Activated CD4-positive, alpha-beta memory T cell treated with anti-CD3 and anti-CD28 coated beads for 36 hours (primary cell): ENCODE measurements around the gene SLC26A8. TPM values are rescaled to one million over a fixed set of nuclear protein-coding genes. Genes with fewer than 3 reads are reported as not detected.
A peak's percentile ranks its signal among the peaks of the same experiment; 100 is the strongest.
"Not testable (repeated sequence)": the region's sequence is repeated elsewhere in the genome, so short reads cannot be mapped to it uniquely, and the experiment has no call there.

Experiments
- CTCF ChIA-PET: fragments of 350-600 bp; sonication (Branson Sonifier 250); formaldehyde crosslinking; loops from one replicate; lab custom pipeline; 2021; ENCODE audit warnings: antibody characterized with exemption, inconsistent platforms; lab: Charles Lee
- POLR2A ChIA-PET: fragments of 350-600 bp; sonication (Branson Sonifier 250); formaldehyde crosslinking; loops from one replicate; lab custom pipeline; 2021; ENCODE audit warnings: antibody characterized with exemption; lab: Charles Lee
- DNase-seq: peaks from one replicate; pipeline ENCODE4 v3.0.0-alpha.2; 2020
- H3K27ac Mint-ChIP-seq: one replicate; pipeline ENCODE4 v1.8.0; 2021; ENCODE audit warnings: mixed read lengths
- H3K27me3 Mint-ChIP-seq: one replicate; pipeline ENCODE4 v1.8.0; 2021; ENCODE audit warnings: mixed read lengths
- H3K36me3 Mint-ChIP-seq: one replicate; pipeline ENCODE4 v1.8.0; 2021; ENCODE audit warnings: mixed read lengths
- H3K4me1 Mint-ChIP-seq: one replicate; pipeline ENCODE4 v1.8.0; 2021; ENCODE audit warnings: low read depth, mixed read lengths
- H3K4me3 Mint-ChIP-seq: one replicate; pipeline ENCODE4 v1.8.0; 2021; ENCODE audit warnings: mild to moderate bottlenecking, mixed read lengths
- H3K9me3 Mint-ChIP-seq: one replicate; pipeline ENCODE4 v1.8.0; 2021; ENCODE audit warnings: mixed read lengths
- intact Hi-C: fragments of 100-400 bp; cut with micrococcal nuclease; formaldehyde crosslinking; loops from one replicate; pipeline ENCODE4 v1.15.1; 2023
- total RNA-seq, 2 experiments: library from RNA; stranded (reverse); gene quantifications; one replicate each; pipeline ENCODE4 v1.2.3, GENCODE V29; 2021

SLC26A8 gene
- total RNA-seq, 2 experiments from 2014 or later, result not detected

DNA sequence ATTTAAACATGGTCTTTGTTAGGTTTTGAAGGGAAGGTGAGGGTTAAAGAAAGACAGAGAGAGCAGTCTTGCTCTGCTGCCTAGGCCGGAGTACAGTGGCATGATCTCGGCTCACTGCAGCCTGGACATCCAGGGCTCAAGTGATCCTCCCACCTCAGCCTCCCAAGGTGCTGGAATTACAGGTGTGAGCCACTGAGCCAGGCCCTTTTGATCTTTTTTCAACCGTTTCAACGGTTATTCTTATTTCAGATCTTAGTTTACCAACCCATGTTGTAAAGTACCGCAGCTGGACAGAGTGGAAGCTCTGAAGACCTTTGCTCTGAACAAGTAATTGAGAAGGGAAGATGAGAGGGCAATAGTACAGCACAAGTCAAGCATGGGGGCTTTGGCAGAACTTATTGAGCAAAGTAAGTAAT, 102.3 kb downstream of the SLC26A8 start:
- intact Hi-C loops, result loop anchor here (5.0 kb wide), 1 partner anchor 50 kb away; no protein-coding TSS in a partner anchor
- no peak for DNase-seq
- Mint-ChIP-seq H3K4me1 (peaks cover 38% of the 10 kb centered on the region), H3K27ac (no peak overlapping the region), H3K36me3 (peaks cover 18% of the 10 kb centered on the region), H3K27me3 (no peaks in the 10 kb centered on the region), H3K9me3 (no peaks in the 10 kb centered on the region), H3K4me3 (peak overlapping the region; percentile 41)
- ChIA-PET POLR2A (interaction anchor here (1.4 kb wide), 1 partner anchor 10 kb away, joined by 4 read pairs; no protein-coding TSS in a partner anchor), CTCF (no interaction called here)

DNA sequence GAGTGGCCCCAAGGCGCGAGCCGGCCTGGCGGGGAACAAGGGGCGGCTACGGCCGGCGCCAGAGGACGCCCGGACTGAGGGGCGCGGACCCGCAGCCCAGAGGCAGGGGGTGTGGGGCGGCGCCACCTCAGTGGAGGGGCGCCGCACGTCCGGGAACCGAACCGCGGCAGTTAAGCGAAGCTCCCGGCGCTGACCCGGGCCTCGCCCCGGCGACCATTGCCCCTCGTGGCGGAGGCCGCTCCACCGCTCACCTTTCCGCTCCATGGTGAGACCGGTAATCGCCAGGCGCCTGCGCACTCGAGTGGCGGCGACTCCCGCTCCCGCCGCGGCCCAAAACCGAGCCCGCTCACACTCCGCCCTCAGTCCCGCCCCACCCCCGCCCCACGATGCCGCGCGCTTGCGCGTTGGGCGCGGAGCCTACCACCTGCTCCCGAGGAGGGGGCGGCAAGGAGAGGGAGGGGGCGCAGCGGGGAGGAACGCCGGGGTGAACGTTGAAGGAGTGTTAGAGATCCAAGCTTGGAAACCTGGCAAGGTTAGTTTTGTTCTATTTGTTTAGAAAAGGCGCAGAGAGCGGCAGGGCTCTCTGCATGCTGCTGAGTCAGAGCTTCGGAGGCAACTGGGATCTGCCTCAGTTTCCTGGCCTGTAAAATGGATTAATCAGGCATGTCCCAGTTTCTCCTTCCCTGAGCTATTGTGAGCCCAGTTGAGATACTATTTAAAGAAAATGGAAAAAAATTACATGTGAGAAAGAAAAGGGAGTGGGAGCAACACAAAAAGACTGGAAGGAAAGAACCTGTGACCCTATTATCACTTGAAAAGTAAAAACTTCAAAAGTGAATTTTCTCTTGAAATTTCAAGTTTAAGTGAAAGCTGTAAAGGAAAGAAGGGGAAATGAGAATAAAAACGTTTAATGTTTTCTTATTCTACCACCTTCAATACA, 103.4 kb downstream of the SLC26A8 start, which contains the start of gene SRPK1:
TSS of gene SRPK1 (minus strand) at position 306 of the 940 bp plus-strand sequence. CDS start at position 264, 42 bp downstream.
- intact Hi-C loops, result loop anchor here (5.0 kb wide), 1 partner anchor 51 kb away; no protein-coding TSS in a partner anchor
- ChIA-PET CTCF (no interaction called here), POLR2A (interaction anchor here (0.6 to 1.6 kb wide), 5 partner anchors 8 to 121 kb away, joined by 3 to 10 read pairs (median 5); partner anchors contain the start of gene MAPK14)
- DNase-seq, result peak; percentile 94
- Mint-ChIP-seq H3K27me3 (no peaks in the 10 kb centered on the region), H3K9me3 (no peaks in the 10 kb centered on the region), H3K36me3 (peaks cover 21% of the 10 kb centered on the region), H3K27ac (peak within 1 kb of the TSS; percentile 96), H3K4me1 (peaks cover 41% of the 10 kb centered on the region), H3K4me3 (peak within 1 kb of the TSS; percentile 86)

DNA sequence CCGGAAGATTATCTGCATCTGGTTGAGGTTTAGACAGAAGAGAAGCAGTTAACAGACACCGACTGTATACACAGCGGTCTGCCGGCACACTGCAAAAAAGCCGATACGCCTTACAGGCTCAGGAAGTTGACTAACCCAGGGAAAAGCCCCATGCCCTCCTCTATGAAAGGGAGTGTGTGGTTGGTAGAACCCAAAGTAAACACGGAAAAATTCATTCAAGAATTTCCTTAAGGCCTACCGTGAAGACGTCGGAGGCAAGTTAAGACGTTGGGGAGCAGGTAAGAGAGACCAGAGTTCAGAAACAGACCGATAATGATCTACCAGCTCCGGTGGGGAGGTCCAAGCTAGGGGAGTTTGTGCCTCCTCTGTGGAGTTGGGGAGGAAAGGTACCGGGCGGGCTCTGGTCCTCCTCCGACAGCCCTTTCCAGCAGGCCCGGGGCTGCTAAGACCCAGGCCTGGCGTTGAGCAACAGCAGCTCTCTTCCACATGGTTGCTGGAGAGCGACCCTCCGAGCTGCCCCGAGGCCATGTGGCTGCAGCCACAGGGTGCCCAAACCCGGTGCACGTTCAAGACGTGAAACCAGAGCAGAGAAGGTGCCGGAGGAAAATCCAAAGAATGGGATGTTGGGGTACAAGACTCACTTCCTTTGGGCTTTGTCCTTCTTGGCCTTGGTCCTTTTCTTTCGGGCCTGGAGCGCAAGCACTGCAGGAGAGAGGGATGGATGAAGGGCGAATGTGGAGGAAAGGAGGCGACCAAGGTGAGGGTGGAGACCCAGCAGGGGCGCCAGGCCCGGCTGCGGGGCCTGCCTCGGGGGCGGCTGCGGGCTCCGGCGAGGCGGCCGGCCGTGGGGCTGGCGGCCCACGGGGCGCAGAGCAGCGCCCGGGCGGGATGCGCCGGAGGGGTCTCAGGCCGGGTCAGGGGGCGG, 104.4 kb downstream of the SLC26A8 start:
- Mint-ChIP-seq H3K36me3 (peaks cover 23% of the 10 kb centered on the region), H3K4me1 (peaks cover 41% of the 10 kb centered on the region), H3K27ac (peak overlapping the region; percentile 96), H3K4me3 (peak overlapping the region; percentile 86), H3K27me3 (no peaks in the 10 kb centered on the region), H3K9me3 (no peaks in the 10 kb centered on the region)
- intact Hi-C loops, result loop anchor here (2.0 to 5.0 kb wide), 2 partner anchors 52 to 107 kb away; partner anchors contain the start of gene MAPK14
- ChIA-PET CTCF (interaction anchor here (1.1 kb wide), 1 partner anchor 175 kb away, joined by 4 read pairs; no protein-coding TSS in a partner anchor), POLR2A (interaction anchor here (0.6 to 1.6 kb wide), 3 partner anchors 107 to 122 kb away, joined by 5 to 10 read pairs (median 5); partner anchors contain the start of gene MAPK14)
- DNase-seq, result peak; percentile 76

DNA sequence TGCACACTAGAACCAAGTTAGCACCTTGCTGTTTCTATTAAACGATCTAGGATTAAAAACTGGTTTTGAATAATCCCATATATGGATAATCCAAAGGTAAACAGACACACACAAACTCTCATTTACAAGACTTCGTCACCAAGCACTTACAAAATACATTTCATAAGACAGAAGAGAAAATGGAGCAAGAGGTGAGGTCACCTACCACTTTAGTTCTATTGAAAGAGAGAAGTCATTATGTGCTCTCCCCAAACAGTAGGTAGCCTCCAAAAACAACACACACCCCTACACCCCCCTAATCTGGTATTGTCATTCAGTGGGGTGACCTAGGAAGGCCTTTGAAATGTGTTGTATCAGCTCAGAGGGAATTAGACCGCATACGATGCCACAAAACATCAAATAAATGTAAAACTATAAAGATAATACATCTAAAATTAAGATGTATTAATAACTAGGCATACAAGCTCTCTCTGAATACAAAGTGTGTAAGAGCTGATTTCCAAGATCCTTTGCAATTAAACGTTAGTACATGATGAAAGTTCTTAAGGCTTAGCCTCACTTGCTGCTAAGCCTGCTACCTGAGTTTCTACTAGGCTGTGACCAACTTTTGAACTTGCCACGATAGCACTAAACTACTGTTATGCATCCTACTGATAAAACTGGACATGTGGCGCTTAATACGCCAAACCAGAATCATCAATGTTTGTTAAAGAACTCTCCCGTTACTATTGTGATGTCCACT, 105.2 kb downstream of the SLC26A8 start:
- Mint-ChIP-seq H3K4me3 (peak overlapping the region; percentile 86), H3K9me3 (no peaks in the 10 kb centered on the region), H3K27me3 (no peaks in the 10 kb centered on the region), H3K4me1 (peaks cover 36% of the 10 kb centered on the region), H3K36me3 (peaks cover 24% of the 10 kb centered on the region), H3K27ac (peak overlapping the region; percentile 96)
- POLR2A ChIA-PET, result interaction anchor here (1.2 kb wide), 1 partner anchor 110 kb away, joined by 10 read pairs; no protein-coding TSS in a partner anchor
- DNase-seq, result peak; percentile 17
- intact Hi-C loops, result loop anchor here (2.0 kb wide), 1 partner anchor 108 kb away; the partner anchor contains the start of gene MAPK14
- CTCF ChIA-PET, result interaction anchor here (1.1 kb wide), 1 partner anchor 176 kb away, joined by 4 read pairs; no protein-coding TSS in a partner anchor

DNA sequence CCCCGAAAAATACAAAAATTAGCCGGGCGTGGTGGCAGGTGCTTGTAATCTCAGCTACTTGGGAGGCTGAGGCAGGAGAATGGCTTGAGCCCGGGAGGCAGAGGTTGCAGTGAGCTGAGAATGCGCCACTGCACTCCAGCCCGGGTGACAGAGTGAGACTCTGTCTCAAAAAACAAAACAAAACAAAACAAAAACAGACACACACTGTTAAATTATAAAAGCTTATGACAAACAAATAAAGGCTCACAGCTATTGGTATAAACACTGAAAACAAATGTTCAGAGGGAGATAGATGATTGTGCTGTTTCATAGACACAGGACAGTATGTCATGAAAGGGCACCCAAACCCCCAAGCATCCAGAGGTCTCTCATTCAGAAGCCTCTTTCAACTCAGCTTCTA, 107.5 kb downstream of the SLC26A8 start:
- intact Hi-C loops, H3K4me3 Mint-ChIP-seq, CTCF ChIA-PET, H3K9me3 Mint-ChIP-seq, H3K27ac Mint-ChIP-seq, H3K27me3 Mint-ChIP-seq, DNase-seq: not testable (repeated sequence)
- POLR2A ChIA-PET, result interaction anchor here (1.1 kb wide), 1 partner anchor 11 kb away, joined by 3 read pairs; no protein-coding TSS in a partner anchor
- Mint-ChIP-seq H3K36me3 (peaks cover 40% of the 10 kb centered on the region), H3K4me1 (peaks cover 35% of the 10 kb centered on the region)

DNA sequence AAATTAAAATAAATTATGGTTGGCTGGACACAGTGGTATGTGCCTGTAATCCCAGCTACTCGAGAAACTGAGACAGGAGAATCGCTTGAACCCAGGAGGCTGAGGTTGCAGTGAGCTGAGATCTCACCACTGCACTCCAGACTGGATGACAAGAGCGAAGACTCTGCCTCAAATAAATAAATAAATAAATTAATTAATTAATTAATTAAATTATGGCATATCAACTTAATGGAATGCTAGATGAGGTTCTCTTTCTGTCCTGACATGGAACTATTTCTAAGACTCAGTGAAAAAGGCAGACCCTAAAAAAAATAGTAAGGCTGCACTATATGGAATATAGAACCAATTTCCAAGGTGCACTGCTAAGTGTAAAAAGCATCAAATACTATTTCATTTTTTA, 108.4 kb downstream of the SLC26A8 start:
- Mint-ChIP-seq H3K4me3 (no peak overlapping the region), H3K4me1 (peaks cover 31% of the 10 kb centered on the region), H3K27ac (no peak overlapping the region), H3K36me3 (peaks cover 45% of the 10 kb centered on the region), H3K27me3 (no peaks in the 10 kb centered on the region), H3K9me3 (peaks cover under 1% of the 10 kb centered on the region)
- intact Hi-C loops, result no loop called here
- no peak for DNase-seq
- CTCF ChIA-PET, result no interaction called here
- POLR2A ChIA-PET, result no interaction called here

DNA sequence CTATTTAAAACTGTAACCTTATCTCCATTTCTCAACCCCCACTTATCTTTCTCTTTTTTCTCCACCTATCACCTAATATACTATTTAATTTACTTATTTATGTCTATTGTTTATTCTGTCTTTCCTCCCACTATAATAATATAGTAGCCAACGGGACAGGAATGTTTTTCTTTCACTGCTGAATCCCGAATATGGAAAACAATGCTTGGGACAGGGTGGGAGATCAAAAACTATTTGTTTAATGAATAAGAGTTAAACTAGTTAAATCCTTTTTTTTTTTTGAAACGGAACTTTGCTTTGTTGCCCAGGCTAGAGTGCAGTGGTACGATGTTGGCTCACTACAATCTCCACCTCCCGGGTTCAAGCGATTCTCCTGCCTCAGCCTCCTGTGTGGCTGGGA, 109.9 kb downstream of the SLC26A8 start:
- POLR2A ChIA-PET, result no interaction called here
- Mint-ChIP-seq H3K9me3 (peaks cover 10% of the 10 kb centered on the region), H3K27ac (no peak overlapping the region), H3K36me3 (peaks cover 53% of the 10 kb centered on the region), H3K4me1 (peaks cover 34% of the 10 kb centered on the region), H3K27me3 (no peaks in the 10 kb centered on the region), H3K4me3 (no peak overlapping the region)
- no peak for DNase-seq
- CTCF ChIA-PET, result no interaction called here
- intact Hi-C loops, result no loop called here

DNA sequence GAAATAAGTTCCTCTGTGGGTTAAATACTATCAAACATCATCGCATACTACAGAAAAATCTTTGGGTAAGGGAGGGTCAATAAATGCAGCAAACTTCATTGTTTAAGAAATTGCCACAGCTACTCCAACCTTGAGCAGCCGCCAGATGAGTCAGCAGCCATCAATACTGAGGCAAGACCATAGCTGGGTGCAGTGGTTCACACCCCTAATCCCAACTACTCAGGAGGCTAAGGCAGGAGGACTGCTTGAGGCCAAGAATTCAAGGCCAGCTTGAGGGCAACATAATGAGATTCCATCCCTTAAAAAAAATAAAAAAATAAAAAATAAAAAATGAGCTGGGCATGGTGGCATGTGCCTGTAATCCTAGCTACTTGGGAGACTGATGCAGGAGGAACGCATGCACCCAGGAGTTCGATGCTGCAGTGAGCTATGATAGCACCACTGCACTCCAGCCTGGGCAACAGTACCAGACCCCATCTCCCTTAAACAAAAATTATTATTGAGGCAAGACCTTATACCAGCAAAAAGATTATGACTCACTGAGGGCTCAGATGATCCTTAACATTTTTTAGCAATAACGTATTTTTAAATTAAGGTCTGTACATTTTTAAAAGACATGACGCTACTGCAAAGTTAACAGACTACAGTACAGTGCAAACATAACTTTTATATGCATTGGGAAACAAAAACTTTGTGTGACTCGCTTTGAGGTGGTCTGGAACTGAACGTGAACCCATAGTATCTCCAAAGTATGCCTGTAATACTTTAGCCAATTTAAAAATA, 112.4 kb downstream of the SLC26A8 start:
- Mint-ChIP-seq H3K4me3 (no peak overlapping the region), H3K27ac (no peak overlapping the region), H3K27me3 (no peaks in the 10 kb centered on the region), H3K9me3 (peaks cover 22% of the 10 kb centered on the region), H3K4me1 (peaks cover 17% of the 10 kb centered on the region), H3K36me3 (peaks cover 62% of the 10 kb centered on the region)
- CTCF ChIA-PET, result interaction anchor here (0.6 kb wide), 1 partner anchor 288 kb away, joined by 3 read pairs; no protein-coding TSS in a partner anchor
- POLR2A ChIA-PET, result interaction anchor here (1.2 kb wide), 1 partner anchor 9 kb away, joined by 4 read pairs; the partner anchor contains the start of gene SRPK1
- no peak for DNase-seq
- intact Hi-C loops, result no loop called here

DNA sequence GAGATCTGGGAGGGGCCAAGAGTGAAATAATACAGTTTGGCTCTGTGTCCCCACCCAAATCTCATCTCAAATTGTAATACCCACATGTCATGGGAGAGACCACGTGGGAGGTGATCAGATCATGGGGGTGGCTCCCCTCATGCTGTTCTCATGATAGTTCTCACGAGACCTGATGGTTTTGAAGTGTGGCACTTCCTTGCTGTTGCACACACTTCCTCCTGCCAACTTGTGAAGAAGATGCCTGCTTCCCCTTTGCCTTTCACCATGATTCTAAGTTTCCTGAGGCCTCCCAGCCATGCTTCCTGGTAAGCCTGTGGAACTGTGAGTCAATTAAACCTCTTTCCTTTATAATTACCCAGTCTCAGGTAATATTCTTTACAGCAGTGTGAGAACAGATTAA, 114.9 kb downstream of the SLC26A8 start:
- POLR2A ChIA-PET, H3K4me3 Mint-ChIP-seq, intact Hi-C loops, CTCF ChIA-PET, H3K27ac Mint-ChIP-seq, DNase-seq, H3K27me3 Mint-ChIP-seq: not testable (repeated sequence)
- Mint-ChIP-seq H3K9me3 (peaks cover 22% of the 10 kb centered on the region), H3K36me3 (peaks cover 63% of the 10 kb centered on the region), H3K4me1 (peaks cover 27% of the 10 kb centered on the region)

DNA sequence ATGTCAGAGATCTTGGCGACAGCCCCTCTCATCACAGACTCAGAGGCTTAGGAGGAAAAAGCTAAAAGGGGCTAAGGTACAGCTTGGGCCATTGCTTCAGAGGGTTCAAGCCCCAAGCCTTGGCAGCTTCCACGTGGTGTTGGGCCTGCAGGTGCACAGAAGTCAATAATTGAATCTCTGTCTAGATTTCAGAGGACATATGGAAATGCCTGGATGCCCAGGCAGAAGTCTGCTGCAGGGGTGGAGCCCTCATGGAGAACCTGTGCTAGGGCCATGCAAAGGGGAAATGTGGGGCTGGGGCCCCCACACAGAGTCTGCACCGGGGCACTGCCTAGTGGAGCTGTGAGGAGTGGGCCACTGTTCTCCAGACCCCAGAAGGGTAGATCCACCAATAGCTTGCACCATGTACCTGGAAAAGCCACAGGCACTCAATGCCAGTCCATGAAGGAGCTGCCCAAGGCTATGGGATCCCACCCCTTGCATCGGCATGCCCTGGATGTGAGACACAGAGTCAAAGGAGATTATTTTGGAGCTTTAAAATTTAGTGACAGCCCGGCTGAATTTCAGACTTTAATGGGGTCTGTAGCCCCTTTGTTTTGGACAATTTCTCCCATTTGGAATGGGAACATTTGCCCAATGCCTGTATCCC, 115.6 kb downstream of the SLC26A8 start:
- Mint-ChIP-seq H3K4me1 (peaks cover 27% of the 10 kb centered on the region), H3K9me3 (peaks cover 22% of the 10 kb centered on the region), H3K36me3 (peaks cover 65% of the 10 kb centered on the region)
- H3K4me3 Mint-ChIP-seq, intact Hi-C loops, H3K27me3 Mint-ChIP-seq, H3K27ac Mint-ChIP-seq, POLR2A ChIA-PET, CTCF ChIA-PET, DNase-seq: not testable (repeated sequence)
